AG09309 (cell line): ENCODE results near the gene RMRP.

Experiments used
- DNase-seq: peaks from one replicate; pipeline ENCODE4 v3.0.0-alpha.2; 2010; ENCODE audit warnings: low read depth
- H3K4me3 ChIP-seq: 2 replicates; pipeline ENCODE4 v1.5.1; 2011; ENCODE audit warnings: mild to moderate bottlenecking, low read depth, low read length, moderate library complexity; ENCODE audit not compliant: control insufficient read depth
- CTCF ChIP-seq: IDR thresholded peaks from 2 replicates; pipeline ENCODE4 v1.5.1; 2011; ENCODE audit warnings: mild to moderate bottlenecking, low read depth, low read length, inconsistent platforms; ENCODE audit not compliant: insufficient read depth, control insufficient read depth; ENCODE audit errors: missing control alignments

Gene RMRP

GRCh38 chr9:35675732-35676392 is 18.0 kb upstream of the RMRP start:
- DNase-seq = no peak
- no peak for TF ChIP-seq CTCF
- peak overlapping the region; percentile 49 for H3K4me3 ChIP-seq

- no peak for TF ChIP-seq CTCF
- H3K4me3 ChIP-seq = no peak overlapping the region; the same call in 1 of the 2 replicates
- no peak for DNase-seq
These were observed 17.4 kb upstream of the RMRP start for GRCh38 chr9:35675204-35675603.

GRCh38 chr9:35674025-35674361 is 16.2 kb upstream of the RMRP start:
- H3K4me3 ChIP-seq = no peak overlapping the region
- no peak for DNase-seq
- no peak for TF ChIP-seq CTCF

GRCh38 chr9:35673132-35674024 is 15.6 kb upstream of the RMRP start, which contains the start of gene CA9:
Gene CA9, plus strand, starts transcription at chr9:35673928. Its CDS starts 32 bp downstream, at chr9:35673960.
- no peak within 1 kb of the TSS for H3K4me3 ChIP-seq
- no peak for DNase-seq
- no peak for TF ChIP-seq CTCF

GRCh38 chr9:35669331-35670145 is 11.7 kb upstream of the RMRP start:
- no peak for TF ChIP-seq CTCF
- no peak for DNase-seq
- no peak overlapping the region for H3K4me3 ChIP-seq

- no peak overlapping the region for H3K4me3 ChIP-seq
- no peak for DNase-seq
- TF ChIP-seq CTCF = no peak
These were observed 10.1 kb upstream of the RMRP start for GRCh38 chr9:35667939-35668338.
